A549 (cell line): ENCODE data around the gene HNRNPH1. TPM values are rescaled to one million over a fixed set of nuclear protein-coding genes. Genes with fewer than 3 reads are reported as not detected.

Source experiments
- ATOH8 ChIP-seq: fragments of 250-450 bp; sonication (Bioruptor Pico); IDR thresholded peaks from 2 replicates; pipeline ENCODE4 v1.5.0; 2020; ENCODE audit warnings: low read depth, mild to moderate bottlenecking, moderate library complexity
- CBX2 ChIP-seq: fragments of 200-600 bp; sonication (generic); IDR thresholded peaks from 2 replicates; pipeline ENCODE4 v1.6.1; 2016; ENCODE audit warnings: low read depth, mild to moderate bottlenecking, borderline replicate concordance
- CHD2 ChIP-seq: fragments of 150-350 bp; IDR thresholded peaks from 2 replicates; pipeline ENCODE4 v1.6.1; 2014; ENCODE audit warnings: low read length; ENCODE audit not compliant: partially characterized antibody
- CHD4 ChIP-seq: fragments of 200-600 bp; sonication (generic); IDR thresholded peaks from 2 replicates; pipeline ENCODE4 v1.6.1; 2016; ENCODE audit warnings: antibody characterized with exemption, mild to moderate bottlenecking, borderline replicate concordance
- EHMT2 ChIP-seq: fragments of 200-600 bp; sonication (generic); IDR thresholded peaks from 2 replicates; pipeline ENCODE4 v1.6.1; 2016; ENCODE audit warnings: antibody characterized with exemption, low read depth, mild to moderate bottlenecking, moderate library complexity
- ESRRA ChIP-seq: fragments of 150-350 bp; IDR thresholded peaks from 2 replicates; pipeline ENCODE4 v1.6.1; 2014; ENCODE audit warnings: mild to moderate bottlenecking, low read length, borderline replicate concordance
- FOSB ChIP-seq: fragments of 250-450 bp; sonication (Bioruptor Pico); IDR thresholded peaks from 2 replicates; pipeline ENCODE4 v1.5.0; 2020; ENCODE audit warnings: mild to moderate bottlenecking, moderate library complexity
- FOXS1 ChIP-seq: fragments of 250-450 bp; sonication (Bioruptor Pico); IDR thresholded peaks from 2 replicates; pipeline ENCODE4 v1.5.0; 2020; ENCODE audit warnings: mild to moderate bottlenecking, moderate library complexity
- HES2 ChIP-seq: fragments of >200 bp; sonication (Bioruptor Twin); formaldehyde crosslinking; IDR thresholded peaks from 2 replicates; pipeline ENCODE4 v1.6.1; 2016
- HMGXB4 ChIP-seq: fragments of 250-450 bp; sonication (Bioruptor Pico); IDR thresholded peaks from 2 replicates; pipeline ENCODE4 v1.5.0; 2021; ENCODE audit warnings: mild to moderate bottlenecking, moderate library complexity, borderline replicate concordance
- HOXB5 ChIP-seq: fragments of 250-450 bp; sonication (Bioruptor Pico); IDR thresholded peaks from 2 replicates; pipeline ENCODE4 v1.5.0; 2020; ENCODE audit warnings: mild to moderate bottlenecking, moderate library complexity
- JUNB ChIP-seq: fragments of >200 bp; sonication (Bioruptor Twin); formaldehyde crosslinking; IDR thresholded peaks from 2 replicates; pipeline ENCODE4 v1.6.1; 2016
- KDM1A ChIP-seq: fragments of 200-600 bp; sonication (generic); IDR thresholded peaks from 2 replicates; pipeline ENCODE4 v1.6.1; 2016; ENCODE audit warnings: low read depth, mild to moderate bottlenecking
- KDM5A ChIP-seq: fragments of 200-600 bp; sonication (generic); IDR thresholded peaks from 2 replicates; pipeline ENCODE4 v1.6.1; 2016; ENCODE audit warnings: antibody characterized with exemption, mild to moderate bottlenecking
- MAX ChIP-seq: IDR thresholded peaks from 2 replicates; pipeline ENCODE4 v1.6.1; 2012
- NPAS2 ChIP-seq: fragments of 250-450 bp; sonication (Bioruptor Pico); IDR thresholded peaks from 2 replicates; pipeline ENCODE4 v1.8.0; 2022; ENCODE audit warnings: mild to moderate bottlenecking, moderate library complexity, borderline replicate concordance
- NR3C1 ChIP-seq: fragments of >200 bp; sonication (Bioruptor Twin); formaldehyde crosslinking; IDR thresholded peaks from 3 replicates; pipeline ENCODE4 v1.6.1; 2017
- PBX3 ChIP-seq: IDR thresholded peaks from 2 replicates; pipeline ENCODE4 v1.6.1; 2012
- PHF8 ChIP-seq: fragments of 200-600 bp; sonication (generic); IDR thresholded peaks from 2 replicates; pipeline ENCODE4 v1.6.1; 2016; ENCODE audit warnings: low read depth, mild to moderate bottlenecking, antibody characterized with exemption, moderate library complexity, borderline replicate concordance
- POLR2A ChIP-seq: IDR thresholded peaks from 2 replicates; pipeline ENCODE4 v1.6.1; 2012; ENCODE audit warnings: mild to moderate bottlenecking, low read length
- RFX5 ChIP-seq: fragments of 450-650 bp; IDR thresholded peaks from 2 replicates; pipeline ENCODE4 v1.7.1; 2014; ENCODE audit warnings: antibody characterized with exemption, mild to moderate bottlenecking, moderate library complexity
- SMC3 ChIP-seq: fragments of >200 bp; sonication (Bioruptor Twin); formaldehyde crosslinking; IDR thresholded peaks from 3 replicates; pipeline ENCODE4 v1.6.1; 2018; ENCODE audit warnings: inconsistent platforms
- SREBF2 ChIP-seq: fragments of 450-650 bp; IDR thresholded peaks from 2 replicates; pipeline ENCODE4 v1.6.1; 2014; ENCODE audit warnings: mild to moderate bottlenecking, moderate library complexity
- TFCP2L1 ChIP-seq: fragments of 250-450 bp; sonication (Bioruptor Pico); IDR thresholded peaks from 2 replicates; pipeline ENCODE4 v1.5.0; 2021; ENCODE audit warnings: mild to moderate bottlenecking
- TP53 ChIP-seq: fragments of 250-450 bp; sonication (Bioruptor Pico); IDR thresholded peaks from 2 replicates; pipeline ENCODE4 v1.5.0; 2021; ENCODE audit warnings: mild to moderate bottlenecking, moderate library complexity
- USF2 ChIP-seq: fragments of 450-650 bp; IDR thresholded peaks from 2 replicates; pipeline ENCODE4 v1.6.1; 2014; ENCODE audit warnings: antibody characterized with exemption
- ZC3H11A ChIP-seq: fragments of 450-650 bp; IDR thresholded peaks from 2 replicates; pipeline ENCODE4 v1.6.1; 2014; ENCODE audit warnings: antibody characterized with exemption, mild to moderate bottlenecking
- ZFP36 ChIP-seq: fragments of 450-650 bp; IDR thresholded peaks from 2 replicates; pipeline ENCODE4 v1.6.1; 2014; ENCODE audit warnings: borderline replicate concordance; ENCODE audit not compliant: partially characterized antibody
- ZNF302 ChIP-seq: fragments of 250-450 bp; sonication (Bioruptor Pico); IDR thresholded peaks from 2 replicates; pipeline ENCODE4 v1.9.0; 2021; ENCODE audit warnings: inconsistent platforms, mild to moderate bottlenecking, moderate library complexity
- polyA plus RNA-seq, 4 experiments: library from polyadenylated mRNA; depleted of rRNA in 3 of 4; stranded (reverse); fragments of >200 nt; fragmentation: RNase III in 1 of 4; extraction: RNeasy Plus Mini Kit Qiagen cat#74134 plus additional on column Dnase treatment in 1 of 4; gene quantifications; 2 replicates in 3 of 4; 3 replicates in 1 of 4; pipeline ENCODE4 v1.2.3, GENCODE V29; 2011 to 2017

The HNRNPH1 gene
- polyA plus RNA-seq, 2 of the 4 experiments (the other 2 are of a cell fraction), result 688 to 1,576 TPM

DNA sequence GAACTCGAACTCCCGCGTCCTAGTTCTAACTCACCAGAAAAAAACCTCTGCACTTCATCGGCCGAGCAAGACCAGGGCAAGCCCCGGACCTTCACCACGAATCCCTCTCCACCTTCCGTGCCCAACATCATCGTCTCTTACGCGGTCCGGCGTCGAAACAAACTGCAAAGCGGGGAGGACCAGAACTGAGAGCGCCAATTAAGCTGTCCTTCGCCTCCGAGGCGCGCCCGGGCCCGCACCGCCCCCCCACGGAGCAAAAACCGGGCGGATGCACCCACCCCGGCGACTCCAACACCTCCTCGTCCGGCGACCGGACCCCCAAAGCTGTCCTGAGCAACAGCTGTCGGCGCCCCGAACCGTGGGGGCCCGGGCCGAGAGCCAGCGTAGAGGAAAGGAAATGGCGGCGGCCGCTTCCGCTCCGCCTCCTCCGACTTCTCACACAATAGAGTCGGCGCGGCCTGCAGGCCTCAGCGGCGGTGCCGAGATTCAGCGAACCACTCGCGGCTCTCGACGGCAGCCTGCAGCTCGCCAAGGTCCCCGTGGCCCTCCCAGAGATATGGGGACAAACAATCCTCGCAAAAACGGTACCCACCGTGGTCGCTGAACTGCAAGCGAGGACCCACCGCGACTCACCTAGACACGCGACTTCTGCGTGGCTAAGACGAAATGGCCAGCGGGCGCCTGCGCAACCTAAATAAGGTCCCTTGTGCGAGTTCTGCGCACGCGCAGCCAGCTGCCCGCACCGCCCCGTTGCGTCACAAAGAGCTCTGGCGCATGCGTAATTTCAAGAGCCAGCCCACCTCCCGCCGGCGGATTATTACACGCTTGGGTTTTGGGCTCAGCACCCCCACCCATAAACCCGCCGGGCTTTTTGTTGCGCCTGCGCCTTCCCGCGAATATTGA lies at the start of gene HNRNPH1 (continued):
- TF ChIP-seq NPAS2 (CRISPR knock-in tag) (no peak), NR3C1 (no peak), KDM1A (no peak), HES2 (no peak), FOXS1 (CRISPR knock-in tag) (no peak), ZFP36 (no peak), ESRRA (no peak; the same call in 1 of the 2 replicates), CBX2 (no peak), PBX3 (peak; percentile 81), HMGXB4 (CRISPR knock-in tag) (peak; percentile 43; the same call in 1 of the 2 replicates), USF2 (no peak), CHD2 (no peak), PHF8 (peak; percentile 100), ATOH8 (CRISPR knock-in tag) (no peak), POLR2A (peak; percentile 100), TP53 (0 out of 2 replicates have a peak, but pooled peaks have one; percentile 59), EHMT2 (no peak), HOXB5 (no peak), ZC3H11A (no peak), ZNF302 (no peak), FOSB (no peak), JUNB (no peak), SREBF2 (no peak), KDM5A (no peak), CHD4 (no peak), MAX (peak; percentile 90), RFX5 (no peak), TFCP2L1 (CRISPR knock-in tag) (peak; percentile 61; the same call in 1 of the 2 replicates), SMC3 (no peak)
